ENCODE measurements around the gene XXYLT1. TPM values are rescaled to one million over a fixed set of nuclear protein-coding genes. Genes with fewer than 3 reads are reported as not detected.

XXYLT1 gene
- total and polyA plus RNA-seq, 9 of the 15 experiments (the other 6 are each of a cell fraction or from before 2014, with no cell fraction given), result 1.9 to 18.9 (median 15.0) TPM

- no peak for FAIRE-seq
- no peak overlapping the region for H3K4me2 ChIP-seq (ENCODE audit: insufficient read depth, low read length)
- TF ChIP-seq SMAD4 (CRISPR knock-in tag; conservative IDR thresholded peaks at IDR 0.05) (no peak), ZNF717 (CRISPR knock-in tag; IDR thresholded peaks at IDR 0.05) (no peak), USF1 (CRISPR knock-in tag; IDR thresholded peaks at IDR 0.05) (no peak), RNF219 (CRISPR knock-in tag; IDR thresholded peaks at IDR 0.05) (no peak), GATAD2A (IDR thresholded peaks at IDR 0.05) (no peak), RAD51 (IDR thresholded peaks at IDR 0.05; ENCODE audit: borderline replicate concordance, low read depth) (no peak), ZNF140 (CRISPR knock-in tag; IDR thresholded peaks at IDR 0.05) (no peak), NFYB (IDR thresholded peaks at IDR 0.05; ENCODE audit: extremely low read depth, insufficient read length) (no peak), ARID3B (CRISPR knock-in tag; IDR thresholded peaks at IDR 0.05; ENCODE audit: borderline replicate concordance) (no peak), MEF2D (tag; conservative IDR thresholded peaks at IDR 0.05; ENCODE audit: low read depth) (no peak)
- H3K27ac ChIP-seq (ENCODE audit: extremely low read depth, low read depth, low read length), result no peak overlapping the region
- H3K4me3 ChIP-seq, result no peak overlapping the region
- H3K79me2 ChIP-seq (ENCODE audit: control insufficient read depth, insufficient read depth, low read length), result peaks cover 24% of the 10 kb centered on the region
- ATAC-seq, result no peak
- no peaks in the 10 kb centered on the region for H3K36me3 ChIP-seq (ENCODE audit: control insufficient read depth, insufficient read depth, low read length)
- WGBS (ENCODE audit: insufficient coverage, low coverage, missing lambda C conversion rate), result 79% methylated on average over 9 of the region's 16 CpGs
- no peak overlapping the region for H2AFZ ChIP-seq (ENCODE audit: low read depth, low read length)
- ChIA-PET CTCF (ENCODE audit: low intra/inter-chr PET ratio) (no interaction called here), POLR2A (interaction anchor here (1.2 kb wide), 1 partner anchor 582 kb away, joined by 4 read pairs; the partner anchor contains the start of gene LSG1)
- BruUV-seq (replicated peaks), result no TSS peak
- no peaks in the 10 kb centered on the region for H4K20me1 ChIP-seq (replicated peaks; ENCODE audit: control insufficient read depth, insufficient read depth, low read length)
- in situ Hi-C loops (cut with MboI), result no loop called here
- H3K9me3 ChIP-seq (replicated peaks; ENCODE audit: control insufficient read depth, insufficient read depth, low read depth, low read length), result no peaks in the 10 kb centered on the region
- intact Hi-C loops (cut with micrococcal nuclease), result loop anchor here (5.0 kb wide), 1 partner anchor 137 kb away; no protein-coding TSS in a partner anchor
- H3K9me1 ChIP-seq (ENCODE audit: control insufficient read depth, insufficient read depth, low read length), result no peaks in the 10 kb centered on the region
- no peaks in the 10 kb centered on the region for H3K27me3 ChIP-seq (ENCODE audit: control insufficient read depth in 2 of 2, insufficient read depth in 2 of 2, low read length in 2 of 2)
- no peak for DNase-seq (ENCODE audit: extremely low read depth in 1 of 4, low spot score in 3 of 4)
- H3K9ac ChIP-seq (ENCODE audit: insufficient read depth in 1 of 2, low read depth in 2 of 2, low read length in 2 of 2), result peak overlapping the region in 1 of 2 experiments; percentile 69; a peak in 2 of 4 replicates
- H3K4me1 ChIP-seq (replicated peaks in 1 of 2; ENCODE audit: control insufficient read depth in 2 of 2, insufficient read depth in 2 of 2, low read length in 2 of 2), result peaks cover 12 to 37% of the 10 kb centered on the region in 2 experiments
Measured at GRCh38 chr3:195254454-195255175, 16.3 kb downstream of the XXYLT1 start.

Measured in K562 (cell line).